HepG2 (cell line): Measurements from ENCODE around the gene NEK3. TPM values are rescaled to one million over a fixed set of nuclear protein-coding genes. Genes with fewer than 3 reads are reported as not detected.

Source experiments
- CEBPB ChIP-seq: IDR thresholded peaks from 2 replicates; pipeline ENCODE4 v1.6.1; 2011; ENCODE audit warnings: low read depth, low read length, improper control_type of control experiment, borderline replicate concordance
- CENPX ChIP-seq: sonication (generic); formaldehyde crosslinking; IDR thresholded peaks from 2 replicates; pipeline ENCODE4 v1.9.0; 2021; ENCODE audit warnings: mild to moderate bottlenecking, missing genetic modification reagents, moderate library complexity
- E2F2 ChIP-seq: sonication (generic); formaldehyde crosslinking; IDR thresholded peaks from 2 replicates; pipeline ENCODE4 v1.4.0; 2020; ENCODE audit warnings: missing genetic modification reagents, borderline replicate concordance
- EED ChIP-seq: sonication (generic); formaldehyde crosslinking; IDR thresholded peaks from 2 replicates; pipeline ENCODE4 v1.5.0; 2020; ENCODE audit warnings: mild to moderate bottlenecking, missing genetic modification reagents
- FOXC1 ChIP-seq: sonication (generic); formaldehyde crosslinking; IDR thresholded peaks from 2 replicates; pipeline ENCODE4 v1.8.0; 2022; ENCODE audit warnings: mild to moderate bottlenecking, missing genetic modification reagents, borderline replicate concordance
- JDP2 ChIP-seq: sonication (generic); formaldehyde crosslinking; IDR thresholded peaks from 2 replicates; pipeline ENCODE4 v1.8.1; 2022; ENCODE audit warnings: missing genetic modification reagents, borderline replicate concordance
- KDM1A ChIP-seq: IDR thresholded peaks from 2 replicates; pipeline ENCODE4 v1.6.1; 2016; ENCODE audit warnings: missing compliant biosample characterization
- MTA3 ChIP-seq: sonication (generic); formaldehyde crosslinking; IDR thresholded peaks from 2 replicates; pipeline ENCODE4 v1.4.0; 2020; ENCODE audit warnings: missing genetic modification reagents
- PHF8 ChIP-seq: sonication (generic); formaldehyde crosslinking; IDR thresholded peaks from 2 replicates; pipeline ENCODE4 v1.5.0; 2020; ENCODE audit warnings: missing genetic modification reagents
- SAP130 ChIP-seq: IDR thresholded peaks from 2 replicates; pipeline ENCODE4 v1.6.1; 2016; ENCODE audit warnings: low read depth
- STAG1 ChIP-seq: sonication (generic); formaldehyde crosslinking; IDR thresholded peaks from 2 replicates; pipeline ENCODE4 v1.4.0; 2020; ENCODE audit warnings: missing genetic modification reagents
- THYN1 ChIP-seq: sonication (generic); formaldehyde crosslinking; IDR thresholded peaks from 2 replicates; pipeline ENCODE4 v1.8.1; 2023; ENCODE audit warnings: low read depth, mild to moderate bottlenecking, moderate library complexity, missing genetic modification reagents, borderline replicate concordance
- WIZ ChIP-seq: sonication (generic); formaldehyde crosslinking; IDR thresholded peaks from 2 replicates; pipeline ENCODE4 v1.5.1; 2020; ENCODE audit warnings: mild to moderate bottlenecking, missing genetic modification reagents
- ZBTB2 ChIP-seq: sonication (generic); formaldehyde crosslinking; IDR thresholded peaks from 2 replicates; pipeline ENCODE4 v1.8.0; 2022; ENCODE audit warnings: low read depth, missing genetic modification reagents
- ZBTB7A ChIP-seq: sonication (generic); formaldehyde crosslinking; IDR thresholded peaks from 2 replicates; pipeline ENCODE4 v1.8.0; 2022; ENCODE audit warnings: mild to moderate bottlenecking, missing genetic modification reagents
- ZFP90 ChIP-seq: sonication (generic); formaldehyde crosslinking; IDR thresholded peaks from 2 replicates; pipeline ENCODE4 v1.8.0; 2022; ENCODE audit warnings: missing genetic modification reagents, mild to moderate bottlenecking, inconsistent platforms, borderline replicate concordance
- ZKSCAN5 ChIP-seq: sonication (generic); formaldehyde crosslinking; IDR thresholded peaks from 2 replicates; pipeline ENCODE4 v1.5.1; 2020; ENCODE audit warnings: mild to moderate bottlenecking, missing genetic modification reagents
- ZNF12 ChIP-seq: sonication (generic); formaldehyde crosslinking; IDR thresholded peaks from 2 replicates; pipeline ENCODE4 v1.5.0; 2020; ENCODE audit warnings: missing genetic modification reagents
- ZNF24 ChIP-seq: fragments of 450-650 bp; IDR thresholded peaks from 2 replicates; pipeline ENCODE4 v1.6.1; 2017; ENCODE audit warnings: antibody characterized with exemption, mild to moderate bottlenecking
- ZNF431 ChIP-seq: sonication (generic); formaldehyde crosslinking; IDR thresholded peaks from 2 replicates; pipeline ENCODE4 v1.9.0; 2022; ENCODE audit warnings: missing genetic modification reagents, low read depth, mild to moderate bottlenecking, borderline replicate concordance
- ZNF496 ChIP-seq: sonication (generic); formaldehyde crosslinking; IDR thresholded peaks from 2 replicates; pipeline ENCODE4 v1.8.1; 2023; ENCODE audit warnings: mild to moderate bottlenecking, moderate library complexity, missing genetic modification reagents; ENCODE audit not compliant: insufficient replicate concordance
- ZNF510 ChIP-seq: sonication (generic); formaldehyde crosslinking; IDR thresholded peaks from 2 replicates; pipeline ENCODE4 v1.4.0; 2020; ENCODE audit warnings: low read depth, mild to moderate bottlenecking, missing genetic modification reagents
- ZNF513 ChIP-seq: sonication (generic); formaldehyde crosslinking; conservative IDR thresholded peaks from 2 replicates; pipeline ENCODE4 v1.5.0; 2020; ENCODE audit warnings: missing genetic modification reagents
- ZNF576 ChIP-seq: sonication (generic); formaldehyde crosslinking; IDR thresholded peaks from 2 replicates; pipeline ENCODE4 v1.4.0; 2020; ENCODE audit warnings: mild to moderate bottlenecking, missing genetic modification reagents
- ZSCAN30 ChIP-seq: sonication (generic); formaldehyde crosslinking; IDR thresholded peaks from 2 replicates; pipeline ENCODE4 v1.5.0; 2020; ENCODE audit warnings: mild to moderate bottlenecking, missing genetic modification reagents
- polyA plus RNA-seq, 8 experiments: library from polyadenylated mRNA; depleted of rRNA in 3 of 8; stranded (reverse) in 7 of 8; unstranded in 1 of 8; fragments of >200 nt; fragmentation: Illumina TruSeq in 4 of 8; extraction: Trizol in 4 of 8; gene quantifications; 2 replicates each; pipeline versions ENCODE4 v1.2.1 to v1.2.3, GENCODE V29; 2011 to 2016; ENCODE audit warnings: low read depth in 4 of 8, missing spikeins in 1 of 8, mixed read lengths in 1 of 8; ENCODE audit not compliant: insufficient read depth in 1 of 8
- total RNA-seq, 5 experiments: library from RNA; depleted of rRNA; stranded (reverse); fragments of >200 nt; fragmentation: Illumina TruSeq; extraction: Trizol; gene quantifications; 2 replicates each; pipeline ENCODE4 v1.2.3, GENCODE V29; 2016; ENCODE audit warnings: low read depth in 1 of 5

NEK3 gene
- total and polyA plus RNA-seq, 2 of the 13 experiments (the other 11 are each of a cell fraction or from before 2014, with no cell fraction given) = 36.7 to 68.2 TPM

- TF ChIP-seq ZBTB7A (CRISPR knock-in tag) (peak; percentile 73; the same call in 1 of the 2 replicates), ZNF431 (peak; percentile 88; the same call in 1 of the 2 replicates), CENPX (CRISPR knock-in tag) (no peak), PHF8 (CRISPR knock-in tag) (peak; percentile 71), KDM1A (CRISPR knock-in tag) (no peak), THYN1 (no peak), ZNF496 (CRISPR knock-in tag) (no peak), STAG1 (CRISPR knock-in tag) (peak; percentile 4; the same call in 1 of the 2 replicates), SAP130 (CRISPR knock-in tag) (peak; percentile 48; the same call in 1 of the 2 replicates), ZNF24 (no peak), WIZ (CRISPR knock-in tag) (peak; percentile 75; the same call in 1 of the 2 replicates), FOXC1 (CRISPR knock-in tag) (no peak), ZNF576 (CRISPR knock-in tag) (no peak), E2F2 (CRISPR knock-in tag) (peak; percentile 77; the same call in 1 of the 2 replicates), ZFP90 (CRISPR knock-in tag) (peak; percentile 74; the same call in 1 of the 2 replicates), JDP2 (0 out of 2 replicates have a peak, but pooled peaks have one; percentile 28), CEBPB (no peak; the same call in 1 of the 2 replicates), ZBTB2 (CRISPR knock-in tag) (peak; percentile 80; the same call in 1 of the 2 replicates), ZNF12 (CRISPR knock-in tag) (no peak), ZNF513 (CRISPR knock-in tag) (no peak), ZSCAN30 (CRISPR knock-in tag) (no peak), EED (peak; percentile 81; the same call in 1 of the 2 replicates), MTA3 (CRISPR knock-in tag) (no peak), ZNF510 (peak; percentile 51; the same call in 1 of the 2 replicates), ZKSCAN5 (0 out of 2 replicates have a peak, but pooled peaks have one; percentile 50)
These were observed at the start of gene NEK3 (continued) for GRCh38 chr13:52159159-52159982.
